Cardiac muscle cell (in vitro differentiated cells and primary cell): ENCODE measurements around the gene NES. TPM values are rescaled to one million over a fixed set of nuclear protein-coding genes. Genes with fewer than 3 reads are reported as not detected.

Experiments used
- DNase-seq, 2 donors: peaks; one replicate each; pipeline versions ENCODE4 v3.0.0 to v3.0.0-alpha.2; 2010 to 2017; ENCODE audit warnings: low read depth in 1 of 2, low spot score in 1 of 2
- H3K27ac ChIP-seq: fragments of 200-600 bp; sonication (generic); 2 replicates; pipeline ENCODE4 v1.5.1; 2016
- H3K27me3 ChIP-seq: fragments of 200-600 bp; sonication (generic); 2 replicates; pipeline ENCODE4 v1.6.0; 2016; ENCODE audit warnings: control low read depth
- H3K36me3 ChIP-seq: fragments of 200-600 bp; sonication (generic); 2 replicates; pipeline ENCODE4 v1.5.1; 2016; ENCODE audit warnings: control low read depth
- H3K4me1 ChIP-seq: fragments of 200-600 bp; sonication (generic); 2 replicates; pipeline ENCODE4 v1.8.1; 2017; ENCODE audit warnings: low read depth, mild to moderate bottlenecking, mixed run types
- H3K4me3 ChIP-seq: fragments of 200-600 bp; sonication (generic); 2 replicates; pipeline ENCODE4 v1.5.1; 2016; ENCODE audit warnings: mild to moderate bottlenecking
- H3K9me3 ChIP-seq: fragments of 200-600 bp; sonication (generic); 2 replicates; pipeline ENCODE4 v1.5.1; 2017; ENCODE audit warnings: low read depth, mild to moderate bottlenecking, control low read depth
- polyA plus RNA-seq: library from polyadenylated mRNA; unstranded; fragments of >200 nt; fragmentation: Nextera tagmentation; extraction: Ambion mirVana; gene quantifications from 2 replicates; pipeline ENCODE4 v1.2.1, GENCODE V29; 2016
- total RNA-seq: library from RNA; depleted of rRNA; stranded (reverse); fragments of >200 nt; gene quantifications from 2 replicates; pipeline ENCODE4 v1.2.3, GENCODE V29; 2016
- TF ChIP-seq, protein P1 (sequence below): IDR thresholded peaks from 2 replicates; pipeline ENCODE4 v1.5.1; 2012; ENCODE audit warnings: low read depth, mild to moderate bottlenecking, low read length

Gene NES
- total and polyA plus RNA-seq, 2 experiments from 2014 or later, result 86.5 to 391 TPM

GRCh38 chr1:156626079-156626438, 51.1 kb downstream of the NES start:
- Histone ChIP-seq H3K9me3 (no peaks in the 10 kb centered on the region), H3K4me3 (no peak overlapping the region), H3K27ac (no peak overlapping the region), H3K36me3 (no peaks in the 10 kb centered on the region), H3K27me3 (peaks cover 69% of the 10 kb centered on the region), H3K4me1 (peaks cover 4% of the 10 kb centered on the region)
- DNase-seq, result no peak
- TF ChIP-seq, protein P1, sequence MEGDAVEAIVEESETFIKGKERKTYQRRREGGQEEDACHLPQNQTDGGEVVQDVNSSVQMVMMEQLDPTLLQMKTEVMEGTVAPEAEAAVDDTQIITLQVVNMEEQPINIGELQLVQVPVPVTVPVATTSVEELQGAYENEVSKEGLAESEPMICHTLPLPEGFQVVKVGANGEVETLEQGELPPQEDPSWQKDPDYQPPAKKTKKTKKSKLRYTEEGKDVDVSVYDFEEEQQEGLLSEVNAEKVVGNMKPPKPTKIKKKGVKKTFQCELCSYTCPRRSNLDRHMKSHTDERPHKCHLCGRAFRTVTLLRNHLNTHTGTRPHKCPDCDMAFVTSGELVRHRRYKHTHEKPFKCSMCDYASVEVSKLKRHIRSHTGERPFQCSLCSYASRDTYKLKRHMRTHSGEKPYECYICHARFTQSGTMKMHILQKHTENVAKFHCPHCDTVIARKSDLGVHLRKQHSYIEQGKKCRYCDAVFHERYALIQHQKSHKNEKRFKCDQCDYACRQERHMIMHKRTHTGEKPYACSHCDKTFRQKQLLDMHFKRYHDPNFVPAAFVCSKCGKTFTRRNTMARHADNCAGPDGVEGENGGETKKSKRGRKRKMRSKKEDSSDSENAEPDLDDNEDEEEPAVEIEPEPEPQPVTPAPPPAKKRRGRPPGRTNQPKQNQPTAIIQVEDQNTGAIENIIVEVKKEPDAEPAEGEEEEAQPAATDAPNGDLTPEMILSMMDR, result no peak

GRCh38 chr1:156625436-156626078, 51.6 kb downstream of the NES start:
- H3K4me1 ChIP-seq, result peaks cover 4% of the 10 kb centered on the region
- H3K9me3 ChIP-seq, result no peaks in the 10 kb centered on the region
- H3K27me3 ChIP-seq, result peaks cover 69% of the 10 kb centered on the region
- TF ChIP-seq, protein P1, result peak; percentile 90
- H3K4me3 ChIP-seq, result peak overlapping the region; percentile 25
- DNase-seq, result peak; percentile 63 to 76
- H3K27ac ChIP-seq, result no peak overlapping the region
- no peaks in the 10 kb centered on the region for H3K36me3 ChIP-seq

DNA sequence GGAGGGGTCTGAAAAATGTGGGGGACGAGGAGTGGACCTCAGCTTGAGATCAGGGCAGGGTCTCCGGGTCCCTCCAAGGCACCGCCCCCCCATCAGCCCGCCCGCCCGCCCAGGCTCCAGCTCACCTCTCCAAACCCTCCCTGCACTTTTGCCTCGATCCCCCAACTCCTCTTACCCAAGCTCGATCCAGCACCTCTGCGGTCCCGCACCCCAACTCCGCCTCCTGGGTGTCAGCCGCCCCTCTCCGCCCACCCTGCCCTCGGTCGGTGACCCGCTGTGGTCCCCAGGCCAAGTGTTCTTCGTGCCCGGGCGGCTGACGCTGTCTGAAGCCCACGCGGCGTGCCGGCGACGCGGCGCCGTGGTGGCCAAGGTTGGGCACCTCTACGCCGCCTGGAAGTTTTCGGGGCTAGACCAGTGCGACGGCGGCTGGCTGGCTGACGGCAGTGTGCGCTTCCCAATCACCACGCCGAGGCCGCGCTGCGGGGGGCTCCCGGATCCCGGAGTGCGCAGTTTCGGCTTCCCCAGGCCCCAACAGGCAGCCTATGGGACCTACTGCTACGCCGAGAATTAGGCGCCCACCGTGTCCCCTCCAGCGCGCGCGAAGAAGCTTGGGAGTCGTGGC, 52.3 kb downstream of the NES start:
- TF ChIP-seq, protein P1, result no peak
- H3K36me3 ChIP-seq, result no peaks in the 10 kb centered on the region
- no peak overlapping the region for H3K27ac ChIP-seq
- peak overlapping the region; percentile 25 for H3K4me3 ChIP-seq
- no peak for DNase-seq
- no peaks in the 10 kb centered on the region for H3K9me3 ChIP-seq
- peaks cover 70% of the 10 kb centered on the region for H3K27me3 ChIP-seq
- peaks cover 4% of the 10 kb centered on the region for H3K4me1 ChIP-seq

GRCh38 chr1:156623946-156624813, 53.0 kb downstream of the NES start:
- H3K4me3 ChIP-seq, result peak overlapping the region; percentile 25
- peaks cover 76% of the 10 kb centered on the region for H3K27me3 ChIP-seq

More at GRCh38 chr1:156623946-156624813, 53.0 kb downstream of the NES start:
- Histone ChIP-seq H3K9me3 (no peaks in the 10 kb centered on the region), H3K4me1 (peaks cover 4% of the 10 kb centered on the region), H3K36me3 (no peaks in the 10 kb centered on the region), H3K27ac (no peak overlapping the region)
- peak; percentile 59 to 84 for DNase-seq
- TF ChIP-seq, protein P1, result peak; percentile 49
